ENCODE measurements around the gene ABI3BP.
"Not testable (repeated sequence)": the region's sequence is repeated elsewhere in the genome, so short reads cannot be mapped to it uniquely, and the experiment has no call there.

Gene ABI3BP

DNA sequence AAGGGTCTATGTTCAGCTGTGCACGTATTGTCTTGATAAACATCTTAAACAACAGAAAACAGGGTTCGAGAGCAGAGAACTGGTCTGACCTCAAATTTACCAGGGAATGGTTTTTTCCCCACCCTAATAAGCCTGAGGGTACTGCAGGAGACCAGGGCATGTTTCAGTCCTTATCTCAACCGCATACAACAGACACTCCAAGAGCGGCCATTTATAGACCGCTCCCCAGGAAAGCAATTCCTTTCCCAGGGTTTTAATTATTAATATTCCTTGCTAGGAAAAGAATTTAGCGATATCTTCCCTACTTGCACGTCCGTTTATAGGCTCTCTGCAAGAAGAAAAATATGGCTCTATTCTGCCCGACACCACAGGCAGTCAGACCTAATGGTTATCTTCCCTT lies 19.1 kb upstream of the ABI3BP start:
- H3K4me2 ChIP-seq (ENCODE audit: low read length); H3K79me1 ChIP-seq (ENCODE audit: low read length); H3K4me1 ChIP-seq (ENCODE audit: control insufficient read depth in 1 of 2, insufficient read depth in 2 of 2, low read length in 2 of 2); H2AK5ac ChIP-seq (ENCODE audit: low read length); H3K9ac ChIP-seq (ENCODE audit: low read length); H2BK5ac ChIP-seq (ENCODE audit: low read depth, low read length, poor library complexity); H3K79me2 ChIP-seq (ENCODE audit: control insufficient read depth, insufficient read depth, low read length, poor library complexity); H2BK120ac ChIP-seq (ENCODE audit: insufficient read depth, low read length, poor library complexity); H2BK12ac ChIP-seq (ENCODE audit: low read length); DNase-seq; H3K27ac ChIP-seq (ENCODE audit: low read depth, low read length); H2AFZ ChIP-seq (ENCODE audit: insufficient read depth, low read length, poor library complexity); H4K91ac ChIP-seq (ENCODE audit: low read depth, low read length); H3K4me3 ChIP-seq (ENCODE audit: low read depth, low read length); H4K8ac ChIP-seq (ENCODE audit: low read depth, low read length); H3K23ac ChIP-seq (ENCODE audit: low read length); H3K9me3 ChIP-seq (ENCODE audit: insufficient read depth, low read depth, low read length); H3K4ac ChIP-seq (ENCODE audit: low read depth, low read length); H3K27me3 ChIP-seq (ENCODE audit: insufficient read depth, low read length); H4K12ac ChIP-seq (ENCODE audit: low read depth, low read length); H3K14ac ChIP-seq (ENCODE audit: low read length); H3K18ac ChIP-seq (ENCODE audit: low read length); H3K36me3 ChIP-seq (ENCODE audit: control insufficient read depth in 1 of 2, insufficient read depth in 2 of 2, low read length in 2 of 2): not testable (repeated sequence)
- no CpG with 5 or more reads among the region's 9 CpGs for WGBS (ENCODE audit: extremely low coverage, insufficient coverage, insufficient read length)

DNA sequence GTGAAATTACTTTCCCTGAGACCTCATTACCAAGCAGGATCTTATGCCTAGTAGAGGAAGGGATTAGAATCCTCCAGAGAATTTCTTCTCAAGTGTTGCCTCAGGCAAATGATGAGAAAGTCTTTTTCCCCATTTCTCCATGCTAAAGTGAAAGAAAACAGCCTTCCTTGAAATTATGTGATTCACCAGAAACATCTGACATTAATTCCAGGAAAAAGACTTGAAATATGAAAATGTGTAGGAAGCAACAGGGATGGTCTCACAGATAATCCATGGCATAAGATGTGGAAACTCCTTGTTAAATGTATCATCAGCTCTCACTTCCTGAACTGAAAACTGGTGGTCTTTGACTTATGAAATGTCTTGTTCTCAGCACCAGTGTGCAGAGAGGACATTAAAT lies 17.9 kb upstream of the ABI3BP start:
- Histone ChIP-seq H3K4ac (ENCODE audit: low read depth, low read length) (no peak overlapping the region), H3K4me2 (ENCODE audit: low read length) (no peak overlapping the region), H3K23ac (ENCODE audit: low read length) (no peak overlapping the region), H3K27ac (ENCODE audit: low read depth, low read length) (no peak overlapping the region), H2BK12ac (ENCODE audit: low read length) (no peak overlapping the region), H4K91ac (ENCODE audit: low read depth, low read length) (no peak overlapping the region), H4K12ac (ENCODE audit: low read depth, low read length) (no peak overlapping the region), H2AFZ (ENCODE audit: insufficient read depth, low read length, poor library complexity) (no peak overlapping the region), H3K4me1 (ENCODE audit: control insufficient read depth in 1 of 2, insufficient read depth in 2 of 2, low read length in 2 of 2) (no peaks in the 10 kb centered on the region), H3K18ac (ENCODE audit: low read length) (no peak overlapping the region), H4K8ac (ENCODE audit: low read depth, low read length) (no peak overlapping the region), H2BK120ac (ENCODE audit: insufficient read depth, low read length, poor library complexity) (no peak overlapping the region), H3K9ac (ENCODE audit: low read length) (no peak overlapping the region), H3K14ac (ENCODE audit: low read length) (no peak overlapping the region), H3K79me1 (ENCODE audit: low read length) (no peaks in the 10 kb centered on the region), H2BK5ac (ENCODE audit: low read depth, low read length, poor library complexity) (no peak overlapping the region), H3K9me3 (ENCODE audit: insufficient read depth, low read depth, low read length) (peaks cover 3% of the 10 kb centered on the region), H3K79me2 (ENCODE audit: control insufficient read depth, insufficient read depth, low read length, poor library complexity) (no peaks in the 10 kb centered on the region), H2AK5ac (ENCODE audit: low read length) (no peak overlapping the region), H3K4me3 (ENCODE audit: low read depth, low read length) (no peak overlapping the region), H3K27me3 (ENCODE audit: insufficient read depth, low read length) (no peaks in the 10 kb centered on the region), H3K36me3 (ENCODE audit: control insufficient read depth in 1 of 2, insufficient read depth in 2 of 2, low read length in 2 of 2) (no peaks in the 10 kb centered on the region)
- no peak for DNase-seq

DNA sequence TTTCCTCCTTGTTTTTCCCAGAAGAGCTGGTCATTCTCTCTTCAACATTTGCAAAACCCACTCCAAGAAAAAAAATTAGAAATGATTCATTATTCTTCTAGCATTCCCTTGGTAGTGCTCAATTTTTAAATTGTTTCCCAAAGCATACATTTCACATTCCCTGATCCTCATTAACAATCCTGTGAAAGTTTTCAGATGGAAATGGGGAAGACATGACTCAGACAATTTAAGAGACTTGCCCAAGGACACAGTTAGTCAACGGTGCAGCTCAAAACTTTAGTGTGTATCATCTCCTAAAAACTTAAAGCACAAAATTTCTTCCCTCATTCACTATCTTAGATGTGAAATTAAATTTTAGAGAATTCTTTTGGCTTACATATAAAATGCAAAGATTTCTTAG lies 17.1 kb upstream of the ABI3BP start:
- Histone ChIP-seq H3K4me2 (ENCODE audit: low read length) (no peak overlapping the region), H3K4me3 (ENCODE audit: low read depth, low read length) (no peak overlapping the region), H2BK12ac (ENCODE audit: low read length) (no peak overlapping the region), H4K91ac (ENCODE audit: low read depth, low read length) (no peak overlapping the region), H4K12ac (ENCODE audit: low read depth, low read length) (no peak overlapping the region), H2AK5ac (ENCODE audit: low read length) (no peak overlapping the region), H3K27ac (ENCODE audit: low read depth, low read length) (no peak overlapping the region), H3K36me3 (ENCODE audit: control insufficient read depth in 1 of 2, insufficient read depth in 2 of 2, low read length in 2 of 2) (no peaks in the 10 kb centered on the region), H3K79me2 (ENCODE audit: control insufficient read depth, insufficient read depth, low read length, poor library complexity) (no peaks in the 10 kb centered on the region), H2AFZ (ENCODE audit: insufficient read depth, low read length, poor library complexity) (no peak overlapping the region), H3K23ac (ENCODE audit: low read length) (no peak overlapping the region), H3K9ac (ENCODE audit: low read length) (no peak overlapping the region), H2BK120ac (ENCODE audit: insufficient read depth, low read length, poor library complexity) (no peak overlapping the region), H3K4ac (ENCODE audit: low read depth, low read length) (no peak overlapping the region), H2BK5ac (ENCODE audit: low read depth, low read length, poor library complexity) (no peak overlapping the region), H3K14ac (ENCODE audit: low read length) (no peak overlapping the region), H3K18ac (ENCODE audit: low read length) (no peak overlapping the region), H3K79me1 (ENCODE audit: low read length) (no peaks in the 10 kb centered on the region), H4K8ac (ENCODE audit: low read depth, low read length) (no peak overlapping the region), H3K27me3 (ENCODE audit: insufficient read depth, low read length) (no peaks in the 10 kb centered on the region), H3K4me1 (ENCODE audit: control insufficient read depth in 1 of 2, insufficient read depth in 2 of 2, low read length in 2 of 2) (no peaks in the 10 kb centered on the region), H3K9me3 (ENCODE audit: insufficient read depth, low read depth, low read length) (peaks cover 3% of the 10 kb centered on the region)
- WGBS (ENCODE audit: extremely low coverage, insufficient coverage, insufficient read length): no CpG with 5 or more reads among the region's 1 CpG
- no peak for DNase-seq

DNA sequence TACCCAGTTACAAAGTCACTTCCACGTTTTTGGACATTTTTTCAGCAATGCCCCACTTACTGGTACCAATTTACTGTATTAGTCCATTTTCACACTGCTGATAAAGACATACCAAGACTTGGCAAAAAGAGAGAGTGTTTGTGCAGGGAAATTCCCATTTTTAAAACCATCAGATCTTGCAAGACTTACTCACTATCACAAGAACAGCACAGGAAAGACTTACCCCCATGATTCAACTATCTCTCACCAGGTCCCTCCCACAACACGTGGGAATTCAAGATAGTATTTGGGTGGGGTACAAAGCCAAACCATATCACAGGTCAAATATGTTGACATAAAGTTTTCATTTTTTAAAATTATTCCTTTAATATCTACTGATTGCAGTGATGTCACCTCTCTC lies 16.2 kb upstream of the ABI3BP start:
- no peaks in the 10 kb centered on the region for H3K79me1 ChIP-seq (ENCODE audit: low read length)
- no peak overlapping the region for H4K12ac ChIP-seq (ENCODE audit: low read depth, low read length)
- H3K9me3 ChIP-seq (ENCODE audit: insufficient read depth, low read depth, low read length): peaks cover 3% of the 10 kb centered on the region
- no peak overlapping the region for H3K9ac ChIP-seq (ENCODE audit: low read length)
- H3K79me2 ChIP-seq (ENCODE audit: control insufficient read depth, insufficient read depth, low read length, poor library complexity): no peaks in the 10 kb centered on the region
- H3K4me1 ChIP-seq (ENCODE audit: control insufficient read depth in 1 of 2, insufficient read depth in 2 of 2, low read length in 2 of 2): no peaks in the 10 kb centered on the region
- H3K4ac ChIP-seq (ENCODE audit: low read depth, low read length): no peak overlapping the region
- no peak overlapping the region for H2BK5ac ChIP-seq (ENCODE audit: low read depth, low read length, poor library complexity)
- H4K91ac ChIP-seq (ENCODE audit: low read depth, low read length): no peak overlapping the region
- no peak overlapping the region for H3K4me2 ChIP-seq (ENCODE audit: low read length)
- no peak for DNase-seq
- no peak overlapping the region for H2BK120ac ChIP-seq (ENCODE audit: insufficient read depth, low read length, poor library complexity)
- H3K14ac ChIP-seq (ENCODE audit: low read length): no peak overlapping the region
- H2AK5ac ChIP-seq (ENCODE audit: low read length): no peak overlapping the region
- no peak overlapping the region for H4K8ac ChIP-seq (ENCODE audit: low read depth, low read length)
- H3K27ac ChIP-seq (ENCODE audit: low read depth, low read length): no peak overlapping the region
- no peak overlapping the region for H2BK12ac ChIP-seq (ENCODE audit: low read length)
- no peak overlapping the region for H3K4me3 ChIP-seq (ENCODE audit: low read depth, low read length)
- H2AFZ ChIP-seq (ENCODE audit: insufficient read depth, low read length, poor library complexity): no peak overlapping the region
- no peak overlapping the region for H3K23ac ChIP-seq (ENCODE audit: low read length)
- no peak overlapping the region for H3K18ac ChIP-seq (ENCODE audit: low read length)
- no CpG with 5 or more reads among the region's 2 CpGs for WGBS (ENCODE audit: extremely low coverage, insufficient coverage, insufficient read length)
- no peaks in the 10 kb centered on the region for H3K36me3 ChIP-seq (ENCODE audit: control insufficient read depth in 1 of 2, insufficient read depth in 2 of 2, low read length in 2 of 2)
- no peaks in the 10 kb centered on the region for H3K27me3 ChIP-seq (ENCODE audit: insufficient read depth, low read length)

DNA sequence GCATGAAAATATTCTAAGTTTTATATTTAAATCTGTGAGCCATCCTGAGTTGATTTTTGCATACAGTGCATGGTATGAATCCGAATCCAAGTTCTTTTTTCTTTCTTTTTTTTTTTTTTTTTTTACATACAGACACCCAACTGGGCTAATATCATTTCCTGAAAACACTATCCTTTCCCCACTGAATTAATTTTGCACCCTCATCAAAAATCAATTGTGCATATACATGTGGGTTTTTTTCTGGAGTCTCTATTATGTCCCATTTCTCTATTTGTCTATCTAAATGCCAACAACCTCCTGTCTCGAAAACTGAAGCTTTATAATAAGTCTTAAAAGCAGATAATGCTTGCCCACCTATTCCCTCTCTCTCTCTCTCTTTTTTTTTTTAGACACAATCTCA lies 5.9 kb upstream of the ABI3BP start:
- no CpG with 5 or more reads among the region's 2 CpGs for WGBS (ENCODE audit: extremely low coverage, insufficient coverage, insufficient read length)
- no peak for DNase-seq

More for the DNA sequence above, 5.9 kb upstream of the ABI3BP start:
- no peak overlapping the region for H2BK5ac ChIP-seq (ENCODE audit: low read depth, low read length, poor library complexity)
- H2AFZ ChIP-seq (ENCODE audit: insufficient read depth, low read length, poor library complexity): no peak overlapping the region
- no peaks in the 10 kb centered on the region for H3K9me3 ChIP-seq (ENCODE audit: insufficient read depth, low read depth, low read length)
- no peak overlapping the region for H4K12ac ChIP-seq (ENCODE audit: low read depth, low read length)
- no peaks in the 10 kb centered on the region for H3K79me1 ChIP-seq (ENCODE audit: low read length)
- H3K18ac ChIP-seq (ENCODE audit: low read length): no peak overlapping the region
- H4K91ac ChIP-seq (ENCODE audit: low read depth, low read length): no peak overlapping the region
- no peak overlapping the region for H3K9ac ChIP-seq (ENCODE audit: low read length)
- no peak overlapping the region for H3K4me2 ChIP-seq (ENCODE audit: low read length)
- no peak overlapping the region for H3K27ac ChIP-seq (ENCODE audit: low read depth, low read length)
- H3K36me3 ChIP-seq (ENCODE audit: control insufficient read depth in 1 of 2, insufficient read depth in 2 of 2, low read length in 2 of 2): no peaks in the 10 kb centered on the region
- no peak overlapping the region for H3K4ac ChIP-seq (ENCODE audit: low read depth, low read length)
- H2AK5ac ChIP-seq (ENCODE audit: low read length): no peak overlapping the region
- no peak overlapping the region for H3K14ac ChIP-seq (ENCODE audit: low read length)
- no peak overlapping the region for H2BK120ac ChIP-seq (ENCODE audit: insufficient read depth, low read length, poor library complexity)
- H3K23ac ChIP-seq (ENCODE audit: low read length): no peak overlapping the region
- H3K27me3 ChIP-seq (ENCODE audit: insufficient read depth, low read length): no peaks in the 10 kb centered on the region
- no peak overlapping the region for H2BK12ac ChIP-seq (ENCODE audit: low read length)
- H3K4me1 ChIP-seq (ENCODE audit: control insufficient read depth in 1 of 2, insufficient read depth in 2 of 2, low read length in 2 of 2): no peaks in the 10 kb centered on the region
- no peaks in the 10 kb centered on the region for H3K79me2 ChIP-seq (ENCODE audit: control insufficient read depth, insufficient read depth, low read length, poor library complexity)
- H4K8ac ChIP-seq (ENCODE audit: low read depth, low read length): no peak overlapping the region
- H3K4me3 ChIP-seq (ENCODE audit: low read depth, low read length): no peak overlapping the region

Data from trophoblast cell (in vitro differentiated cells and primary cell).